HL-60 (cell line): ENCODE data around the gene KBTBD7.

Experiments used
- DNase-seq, 2 experiments: peaks; one replicate each; pipeline ENCODE4 v3.0.0-alpha.2; 2010 to 2020; ENCODE audit warnings: low read depth in 1 of 2, low spot score in 1 of 2
- H3K27ac ChIP-seq: fragments of 250-450 bp; sonication (Bioruptor Pico); replicated peaks from 2 replicates; pipeline ENCODE4 v1.5.1; 2020; ENCODE audit warnings: mild to moderate bottlenecking, moderate library complexity
- H3K27me3 ChIP-seq: fragments of 250-450 bp; sonication (Bioruptor Pico); 2 replicates; pipeline ENCODE4 v1.5.1; 2021; ENCODE audit warnings: mild to moderate bottlenecking, moderate library complexity; ENCODE audit not compliant: insufficient read depth, poor library complexity, severe bottlenecking
- H3K4me3 ChIP-seq: replicated peaks from 2 replicates; pipeline ENCODE4 v1.5.1; 2011; ENCODE audit warnings: mild to moderate bottlenecking, control low read depth, low read length; ENCODE audit not compliant: insufficient read depth
- CTCF ChIP-seq: IDR thresholded peaks from one replicate; pipeline ENCODE4 v1.5.1; 2011; ENCODE audit warnings: low read length, control low read depth, inconsistent platforms; ENCODE audit not compliant: insufficient read depth
- GABPA ChIP-seq: IDR thresholded peaks from 2 replicates; pipeline ENCODE4 v1.6.1; 2012; ENCODE audit warnings: low read depth
- POLR2AphosphoS5 ChIP-seq: IDR thresholded peaks from 2 replicates; pipeline ENCODE4 v1.6.1; 2012; ENCODE audit warnings: low read depth
- REST ChIP-seq: IDR thresholded peaks from 2 replicates; pipeline ENCODE4 v1.6.1; 2012; ENCODE audit warnings: low read depth; ENCODE audit not compliant: insufficient replicate concordance
- SPI1 ChIP-seq: IDR thresholded peaks from 2 replicates; pipeline ENCODE4 v1.6.1; 2012; ENCODE audit warnings: low read depth, mild to moderate bottlenecking, borderline replicate concordance

KBTBD7 gene

GRCh38 chr13:41162151-41162550 lies 32.2 kb downstream of the KBTBD7 start:
- Histone ChIP-seq H3K4me3 (no peak overlapping the region), H3K27ac (no peak overlapping the region), H3K27me3 (no peaks in the 10 kb centered on the region)
- no peak for DNase-seq
- TF ChIP-seq POLR2AphosphoS5 (no peak), SPI1 (no peak), CTCF (no peak), GABPA (no peak), REST (no peak)

GRCh38 chr13:41159174-41159573 lies 35.2 kb downstream of the KBTBD7 start:
- TF ChIP-seq POLR2AphosphoS5 (no peak), SPI1 (no peak), GABPA (no peak), REST (no peak), CTCF (no peak)
- H3K27ac ChIP-seq, result no peak overlapping the region

GRCh38 chr13:41157048-41157717 lies 37.2 kb downstream of the KBTBD7 start:
- Histone ChIP-seq H3K27me3 (no peaks in the 10 kb centered on the region), H3K4me3 (no peak overlapping the region), H3K27ac (no peak overlapping the region)
- no peak for DNase-seq
- no peak for TF ChIP-seq POLR2AphosphoS5
- TF ChIP-seq GABPA, result no peak
- no peak for TF ChIP-seq REST
- no peak for TF ChIP-seq SPI1
- TF ChIP-seq CTCF, result no peak

More at GRCh38 chr13:41159174-41159573, 35.2 kb downstream of the KBTBD7 start:
- no peak overlapping the region for H3K4me3 ChIP-seq
- H3K27me3 ChIP-seq, result no peaks in the 10 kb centered on the region
- DNase-seq, result no peak
